DND-41 (cell line): ENCODE measurements around the gene CATSPERZ.

Source experiments
- EZH2 ChIP-seq: IDR thresholded peaks from 3 replicates; pipeline ENCODE4 v1.6.1; 2012; ENCODE audit warnings: borderline replicate concordance, low read depth, mild to moderate bottlenecking, moderate library complexity, low read length, inconsistent platforms; ENCODE audit not compliant: severe bottlenecking
- TF ChIP-seq, protein P1 (sequence below): IDR thresholded peaks from 2 replicates; pipeline ENCODE4 v1.5.1; 2012; ENCODE audit warnings: borderline replicate concordance, low read length, moderate library complexity, mild to moderate bottlenecking; ENCODE audit not compliant: poor library complexity, severe bottlenecking; ENCODE audit errors: extremely low read depth

GRCh38 chr11:64262271-64263002 lies 37.7 kb upstream of the CATSPERZ start:
- TF ChIP-seq, protein P1, sequence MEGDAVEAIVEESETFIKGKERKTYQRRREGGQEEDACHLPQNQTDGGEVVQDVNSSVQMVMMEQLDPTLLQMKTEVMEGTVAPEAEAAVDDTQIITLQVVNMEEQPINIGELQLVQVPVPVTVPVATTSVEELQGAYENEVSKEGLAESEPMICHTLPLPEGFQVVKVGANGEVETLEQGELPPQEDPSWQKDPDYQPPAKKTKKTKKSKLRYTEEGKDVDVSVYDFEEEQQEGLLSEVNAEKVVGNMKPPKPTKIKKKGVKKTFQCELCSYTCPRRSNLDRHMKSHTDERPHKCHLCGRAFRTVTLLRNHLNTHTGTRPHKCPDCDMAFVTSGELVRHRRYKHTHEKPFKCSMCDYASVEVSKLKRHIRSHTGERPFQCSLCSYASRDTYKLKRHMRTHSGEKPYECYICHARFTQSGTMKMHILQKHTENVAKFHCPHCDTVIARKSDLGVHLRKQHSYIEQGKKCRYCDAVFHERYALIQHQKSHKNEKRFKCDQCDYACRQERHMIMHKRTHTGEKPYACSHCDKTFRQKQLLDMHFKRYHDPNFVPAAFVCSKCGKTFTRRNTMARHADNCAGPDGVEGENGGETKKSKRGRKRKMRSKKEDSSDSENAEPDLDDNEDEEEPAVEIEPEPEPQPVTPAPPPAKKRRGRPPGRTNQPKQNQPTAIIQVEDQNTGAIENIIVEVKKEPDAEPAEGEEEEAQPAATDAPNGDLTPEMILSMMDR, result no peak
- TF ChIP-seq EZH2, result no peak
